T-helper 2 cell (primary cell): ENCODE results near the gene WDFY2.
A peak's percentile ranks its signal among the peaks of the same experiment; 100 is the strongest.
"Not testable (repeated sequence)": the region's sequence is repeated elsewhere in the genome, so short reads cannot be mapped to it uniquely, and the experiment has no call there.

Experiments
- DNase-seq, 5 experiments: peaks; one replicate each; pipeline versions ENCODE4 v3.0.0 to v3.0.0-alpha.2; 2012 to 2022

Gene WDFY2

DNA sequence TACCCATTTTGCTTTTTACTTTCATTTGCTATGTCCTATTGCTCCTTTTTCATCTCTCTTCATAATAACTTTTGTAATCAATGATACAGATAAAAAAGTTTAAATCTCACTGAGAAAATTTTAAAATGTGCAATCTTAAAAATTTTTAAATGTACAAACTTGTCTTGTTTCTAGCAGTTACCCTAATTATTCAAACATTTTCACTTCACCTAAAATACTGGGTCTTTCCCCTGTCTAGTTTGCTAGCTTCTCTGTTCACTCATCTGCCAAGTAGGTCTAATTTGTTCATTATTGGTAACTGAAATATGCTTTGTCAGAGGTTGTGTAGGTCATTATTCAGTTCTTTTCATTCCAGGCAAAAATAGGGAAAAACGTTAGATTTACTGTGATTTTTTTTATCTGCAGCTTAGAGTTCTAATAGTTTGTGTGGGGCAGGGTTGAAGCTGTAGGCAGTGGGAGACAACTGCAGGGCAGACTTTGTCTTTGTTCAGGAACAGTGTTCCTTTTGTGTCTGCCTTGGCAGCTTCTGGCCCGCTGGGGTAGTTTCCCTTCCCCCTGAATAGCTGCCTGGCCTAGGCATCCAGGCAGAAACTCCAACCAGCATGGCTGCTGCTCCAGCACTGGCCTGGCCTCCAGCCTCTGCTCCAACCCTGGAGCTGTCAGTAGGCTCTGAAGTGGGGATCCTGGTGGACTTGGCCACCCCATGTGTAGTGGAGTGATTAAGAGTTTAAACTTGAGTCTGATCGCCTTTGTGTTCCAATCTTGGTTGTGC, 48.5 kb downstream of the WDFY2 start:
- no peak for DNase-seq

DNA sequence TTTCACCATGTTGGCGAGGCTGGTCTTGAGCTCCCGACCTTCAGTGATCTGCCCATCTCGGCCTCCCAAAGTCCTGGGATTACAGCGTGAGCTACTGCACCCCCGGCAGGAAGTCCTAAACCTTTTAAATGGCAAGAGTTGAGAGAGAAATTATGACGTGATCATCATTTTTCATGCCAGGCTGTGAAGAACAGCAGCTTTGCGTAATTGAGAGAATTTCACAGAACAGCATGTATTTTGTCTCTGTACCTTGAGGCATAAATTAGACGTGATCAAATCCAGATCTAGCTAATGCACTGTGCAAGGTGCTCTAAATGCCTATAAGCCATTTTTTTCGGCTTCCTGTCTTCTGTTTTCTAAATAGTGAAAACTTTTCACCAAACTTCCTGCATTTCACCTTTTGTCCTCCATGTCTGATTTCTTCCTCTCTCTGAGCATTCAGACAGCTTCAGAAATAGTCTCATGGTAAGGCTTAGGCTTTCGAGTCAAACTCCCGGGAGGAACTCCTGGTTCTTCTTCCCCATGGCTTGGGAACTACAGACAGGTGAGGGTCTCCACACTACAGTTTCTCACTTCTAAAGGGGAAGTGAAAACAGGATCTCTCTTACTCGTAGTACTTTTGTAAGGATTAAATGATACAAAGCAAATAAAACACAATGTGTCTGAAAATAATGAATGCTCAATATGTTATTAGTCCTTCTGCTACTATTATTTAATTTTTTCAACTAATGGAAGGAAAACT, 51.0 kb downstream of the WDFY2 start:
- DNase-seq: no peak

DNA sequence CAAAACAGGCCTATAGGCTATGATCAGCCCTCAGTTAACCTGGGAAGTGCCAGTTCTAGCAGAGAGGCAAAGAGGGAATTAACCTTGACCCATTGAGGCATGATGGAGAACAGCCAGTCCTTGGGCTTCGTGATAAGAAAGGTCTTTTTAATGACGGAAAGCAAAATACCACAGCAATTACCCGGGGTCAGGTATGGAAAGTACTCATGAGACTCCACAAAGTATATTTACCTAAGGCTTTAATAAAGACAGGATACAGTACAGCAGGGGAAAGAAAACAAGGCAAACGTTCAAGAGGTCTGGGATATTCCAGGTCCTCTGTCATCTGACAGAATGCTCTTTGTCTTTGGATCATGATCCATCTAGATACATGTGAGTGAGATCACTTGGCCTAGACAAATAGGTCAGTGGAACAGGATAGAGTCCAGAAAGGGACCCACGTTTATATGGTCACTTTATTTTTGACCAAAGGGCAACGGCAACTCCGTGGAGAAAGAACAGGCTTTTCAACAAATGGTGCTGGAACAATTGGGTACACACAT, 52.2 kb downstream of the WDFY2 start:
- DNase-seq: no peak

DNA sequence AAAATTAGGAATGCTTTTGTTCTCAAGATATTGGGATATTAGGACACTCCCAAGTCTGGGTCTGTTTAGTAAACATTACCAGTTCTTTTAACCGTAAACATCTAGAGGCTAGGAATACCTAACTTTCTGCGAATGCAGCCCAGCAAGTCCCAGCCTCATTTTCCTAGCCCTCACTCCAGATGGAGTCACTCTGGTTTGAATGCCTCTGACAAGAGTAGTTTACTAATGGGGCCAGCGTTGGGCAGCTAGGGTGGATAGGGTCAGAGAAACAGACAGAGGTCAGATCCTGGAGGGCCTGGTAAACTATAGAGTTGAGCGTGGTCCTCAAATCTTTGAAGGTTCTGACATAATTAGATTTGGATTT, 53.6 kb downstream of the WDFY2 start:
- no peak for DNase-seq

DNA sequence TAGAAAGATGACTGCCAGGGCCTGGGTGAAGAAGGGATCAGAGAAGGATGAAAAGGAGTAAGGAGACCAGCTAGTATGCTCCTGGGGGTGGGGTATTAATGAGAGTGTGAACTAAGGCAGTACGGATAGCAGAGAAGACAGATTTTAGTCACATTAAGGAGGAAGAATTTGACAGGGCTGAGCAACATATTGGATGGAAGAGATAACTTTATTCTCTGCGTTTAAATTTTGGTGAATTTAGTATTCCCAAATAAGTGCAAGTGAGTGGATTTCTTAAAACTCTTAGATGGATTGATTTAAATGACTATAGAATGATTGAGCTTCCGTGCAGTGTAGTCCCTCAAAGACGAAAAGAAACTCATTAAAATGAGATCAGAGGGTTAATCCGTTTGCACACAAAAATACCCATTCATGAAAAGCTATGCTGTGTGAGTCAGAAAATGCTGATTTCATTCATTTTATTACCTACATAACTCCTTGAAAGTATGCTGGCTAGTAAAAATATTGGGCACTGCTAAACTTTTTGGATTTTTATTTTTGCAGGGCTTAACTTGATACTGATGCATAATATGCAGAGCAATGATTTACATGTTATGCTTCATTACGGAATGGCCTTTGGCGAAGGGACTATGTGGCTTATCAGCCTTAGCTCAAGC, 54.1 kb downstream of the WDFY2 start:
- DNase-seq: no peak

GRCh38 chr13:51639171-51639570, 54.9 kb downstream of the WDFY2 start:
- no peak for DNase-seq

DNA sequence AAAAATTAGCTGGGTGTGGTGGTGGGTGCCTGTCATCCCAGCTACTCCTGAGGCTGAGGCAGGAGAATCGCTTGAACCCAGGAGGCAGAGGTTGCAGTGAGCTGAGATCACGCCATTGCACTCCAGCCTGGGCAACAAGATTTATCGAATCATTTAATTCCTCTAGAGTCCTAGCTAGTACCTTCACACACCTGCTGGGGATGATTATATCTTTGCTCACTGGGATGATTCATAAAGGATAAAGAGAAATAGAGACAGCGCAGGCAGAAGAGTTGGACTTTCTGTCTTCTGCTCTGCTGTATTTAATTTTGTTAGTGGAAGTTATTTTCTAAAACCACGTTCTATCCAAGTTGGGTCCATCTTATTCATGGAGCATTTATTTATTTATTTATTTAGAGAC, 56.4 kb downstream of the WDFY2 start:
- not testable (repeated sequence) for DNase-seq

GRCh38 chr13:51643105-51643881, 59.0 kb downstream of the WDFY2 start:
- no peak for DNase-seq

GRCh38 chr13:51643882-51644281, 59.6 kb downstream of the WDFY2 start:
- no peak for DNase-seq

DNA sequence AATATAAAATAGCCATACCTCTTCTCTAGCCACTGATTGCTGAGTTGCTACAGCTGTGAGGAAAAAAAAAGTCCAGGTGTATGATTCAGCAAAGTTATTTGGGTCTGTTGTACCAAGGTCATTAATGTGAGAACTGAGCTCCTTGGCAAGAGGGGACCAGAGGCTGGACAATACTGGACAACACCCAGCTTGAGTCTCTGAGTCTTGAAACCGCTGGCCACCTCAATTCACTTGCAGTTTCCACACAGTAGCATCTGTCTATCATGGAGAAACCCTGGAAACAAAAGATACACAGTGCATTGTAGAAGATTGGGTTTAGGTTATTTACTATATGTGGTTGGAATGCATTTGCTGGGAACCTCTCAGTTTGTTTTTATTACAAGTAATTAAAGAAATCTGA, 60.4 kb downstream of the WDFY2 start:
- DNase-seq: no peak

GRCh38 chr13:51645154-51645650, 60.9 kb downstream of the WDFY2 start:
- DNase-seq: peak in 2 of 5 experiments; percentile 42 to 78

GRCh38 chr13:51645761-51646670, 61.8 kb downstream of the WDFY2 start:
- DNase-seq: peak in 2 of 5 experiments; percentile 24 to 34

DNA sequence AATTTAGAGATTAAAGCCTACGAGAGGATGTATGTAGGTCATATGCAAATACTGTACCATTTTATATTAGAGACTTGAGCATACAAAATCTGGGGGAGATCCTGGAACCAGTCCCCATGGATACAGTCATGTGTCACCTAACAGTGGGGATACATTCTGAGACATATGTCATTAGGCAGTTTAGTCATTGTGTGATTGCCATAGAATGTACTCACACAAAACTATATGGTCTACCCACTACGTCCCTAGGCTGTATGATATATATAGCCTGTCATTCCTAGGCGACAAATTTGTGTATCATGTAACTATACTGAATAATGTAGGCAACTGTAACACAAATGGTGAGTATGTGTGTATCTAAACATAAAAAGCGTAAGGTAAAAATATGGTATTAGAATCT, 62.8 kb downstream of the WDFY2 start:
- no peak for DNase-seq

DNA sequence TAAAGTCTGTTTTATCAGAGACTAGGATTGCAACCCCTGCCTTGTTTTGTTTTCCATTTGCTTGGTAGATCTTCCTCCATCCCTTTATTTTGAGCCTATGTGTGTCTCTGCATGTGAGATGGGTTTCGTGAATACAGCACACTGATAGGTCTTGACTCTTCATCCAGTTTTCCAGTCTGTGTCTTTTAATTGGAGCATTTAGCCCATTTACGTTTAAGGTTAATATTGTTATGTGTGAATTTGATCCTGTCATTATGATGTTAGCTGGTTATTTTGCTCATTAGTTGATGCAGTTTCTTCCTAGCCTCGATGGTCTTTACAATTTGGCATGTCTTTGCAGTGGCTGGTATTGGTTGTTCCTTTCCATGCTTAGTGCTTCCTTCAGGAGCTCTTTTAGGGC, 67.9 kb downstream of the WDFY2 start:
- DNase-seq: not testable (repeated sequence)

GRCh38 chr13:51659276-51660127, 75.2 kb downstream of the WDFY2 start:
- DNase-seq: no peak

GRCh38 chr13:51660813-51661212, 76.6 kb downstream of the WDFY2 start:
- no peak for DNase-seq

DNA sequence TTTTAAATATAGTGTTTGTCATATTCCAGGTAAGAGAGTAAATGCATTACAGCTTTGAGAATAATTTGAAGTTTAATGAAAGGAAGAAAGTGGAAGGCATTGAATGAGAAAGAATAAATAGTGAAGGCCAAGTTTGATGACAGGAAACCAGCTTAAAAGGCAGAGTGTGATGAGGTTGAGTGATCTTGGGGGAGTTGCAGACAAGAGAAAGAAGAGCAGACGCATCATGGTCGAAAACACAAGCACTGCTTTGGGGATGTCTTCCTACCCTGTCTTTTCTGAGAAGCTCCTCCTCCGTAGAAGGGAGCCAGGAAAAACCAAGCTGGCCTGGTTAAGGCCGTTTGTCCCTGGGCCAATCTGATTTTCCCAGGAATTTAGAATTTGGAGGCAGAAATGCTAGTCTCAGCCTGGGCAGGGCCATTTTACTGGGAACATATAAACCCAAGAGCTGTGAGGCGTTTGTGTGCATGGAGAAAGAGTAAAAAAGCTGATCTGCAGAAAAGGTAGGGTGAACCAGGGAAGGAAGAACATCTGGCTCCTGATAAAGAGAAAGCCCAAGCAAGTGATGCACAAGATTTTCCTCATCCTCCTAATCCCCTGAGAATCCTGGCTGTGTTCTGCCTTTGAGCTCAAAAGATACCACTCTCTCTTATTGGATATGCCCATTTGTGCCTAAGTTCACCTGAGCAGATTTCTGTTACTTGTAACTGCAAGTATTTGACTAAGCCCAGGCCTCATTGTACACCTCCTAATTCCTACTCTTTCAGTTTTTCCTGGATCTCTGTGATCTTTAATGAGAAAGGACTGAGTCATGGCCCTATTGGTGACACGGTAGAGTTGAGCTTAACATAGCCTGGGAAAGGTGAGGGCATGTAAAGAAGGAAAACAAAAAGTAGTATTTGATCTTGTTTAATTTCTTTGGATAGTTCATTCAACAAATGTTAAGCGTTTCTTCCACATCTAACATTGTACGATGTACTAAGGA, 80.0 kb downstream of the WDFY2 start:
- no peak for DNase-seq

- no peak for DNase-seq
Observed at GRCh38 chr13:51665456-51665855, 81.2 kb downstream of the WDFY2 start.

DNA sequence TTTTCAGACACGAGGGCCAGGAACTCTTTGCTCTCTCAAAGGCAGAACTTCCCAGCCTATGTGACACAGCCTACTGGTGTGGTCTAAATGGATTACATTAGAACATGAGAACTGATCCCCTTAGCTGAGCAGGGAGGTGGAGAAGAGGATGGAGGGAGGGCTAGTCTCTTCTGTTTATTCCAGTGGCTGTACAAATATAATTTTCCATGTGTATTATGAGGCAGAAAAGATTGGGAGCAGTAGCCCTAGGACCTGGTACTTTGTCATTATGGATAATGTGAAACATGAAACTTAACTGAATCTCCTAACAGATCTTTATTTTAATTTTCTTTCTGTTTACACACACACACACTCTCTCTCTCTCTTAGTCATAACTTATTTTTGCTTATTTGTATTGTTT, 82.1 kb downstream of the WDFY2 start:
- DNase-seq: no peak
